Stimulated activated CD4-positive, alpha-beta T cell treated with anti-CD3 and anti-CD28 coated beads, Interleukin-4, amount 100 ng/mL, for 24 hours (primary cell): ENCODE measurements around the gene IL27RA.
A peak's percentile ranks its signal among the peaks of the same experiment; 100 is the strongest.
"Not testable (repeated sequence)": the region's sequence is repeated elsewhere in the genome, so short reads cannot be mapped to it uniquely, and the experiment has no call there.

ENCODE experiments used
- DNase-seq: peaks from one replicate; pipeline ENCODE4 v3.0.0-alpha.2; 2020

IL27RA gene

DNA sequence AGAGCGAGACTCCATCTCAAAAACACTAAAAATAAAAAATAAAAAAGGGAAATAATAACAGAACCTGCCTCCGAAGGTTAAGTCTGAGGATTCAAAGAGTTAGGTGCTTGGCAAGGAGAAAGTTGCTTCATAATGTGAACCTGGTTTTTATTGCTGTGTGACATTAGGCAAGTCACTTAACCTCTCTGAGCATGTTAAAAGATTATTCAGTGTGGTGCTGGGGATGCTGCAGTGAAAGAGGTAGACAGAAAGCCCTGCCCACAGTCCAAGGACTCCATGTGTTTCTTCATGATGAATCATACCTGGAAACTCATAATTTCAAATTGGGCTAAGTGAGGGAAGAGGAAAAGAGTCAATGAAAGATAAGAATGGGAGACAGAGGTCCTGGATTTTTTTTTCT lies 2.4 kb downstream of the IL27RA start:
- DNase-seq, result no peak

DNA sequence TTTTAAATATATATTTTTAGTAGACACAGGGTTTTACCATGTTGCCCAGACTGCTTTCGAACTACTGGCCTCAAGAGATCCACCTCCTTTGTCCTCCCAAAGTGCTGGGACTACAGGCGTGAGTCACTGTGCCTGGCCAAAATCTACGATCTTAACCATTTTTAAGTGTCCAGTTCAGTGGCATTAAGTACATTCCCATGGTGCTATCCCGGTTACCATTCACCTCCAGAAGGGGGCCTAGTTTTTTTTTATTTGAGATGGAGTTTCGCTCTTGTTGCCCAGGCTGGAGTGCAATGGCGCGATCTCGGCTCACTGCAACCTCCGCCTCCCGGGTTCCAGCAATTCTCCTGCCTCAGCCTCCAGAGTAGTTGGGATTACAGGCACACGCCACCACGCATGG lies 3.6 kb downstream of the IL27RA start:
- not testable (repeated sequence) for DNase-seq

DNA sequence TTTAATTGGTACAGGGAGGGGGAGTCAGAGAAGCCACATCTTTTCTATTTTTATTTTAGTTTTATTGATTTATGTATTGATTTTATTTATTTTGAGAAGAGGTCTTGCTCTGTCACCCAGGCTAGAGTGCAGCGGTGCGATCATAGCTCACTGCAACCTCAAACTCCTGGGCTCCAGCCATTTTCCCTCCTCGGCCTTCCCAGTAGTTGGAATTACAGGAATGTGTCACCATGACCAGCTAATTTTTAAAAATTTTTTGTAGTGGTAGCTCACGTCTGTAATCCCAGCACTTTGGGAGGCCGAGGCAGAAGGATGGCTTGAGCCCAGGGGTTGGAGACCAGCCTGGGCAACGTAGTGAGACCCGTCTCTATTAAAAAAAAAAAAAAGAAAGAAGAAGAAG lies 4.1 kb downstream of the IL27RA start:
- no peak for DNase-seq

DNA sequence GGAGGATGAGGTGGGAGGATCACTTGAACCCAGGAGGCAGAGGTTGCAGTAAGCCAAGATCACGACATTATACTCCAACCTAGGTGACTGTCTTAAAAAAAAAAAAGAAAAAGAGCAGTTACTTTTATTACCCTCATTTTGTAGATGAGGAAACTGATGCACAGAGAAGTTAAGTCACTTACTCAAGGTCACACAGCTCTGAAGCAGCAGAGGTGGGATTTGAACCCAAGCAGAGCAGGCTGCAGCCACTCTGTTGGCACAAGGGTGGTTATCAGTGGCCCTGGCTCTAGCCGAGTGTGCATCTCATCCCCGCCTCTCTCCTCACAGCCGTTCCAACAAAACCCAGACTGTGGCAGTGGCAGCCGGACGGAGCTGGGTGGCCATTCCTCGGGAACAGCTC lies 7.6 kb downstream of the IL27RA start:
- no peak for DNase-seq

DNA sequence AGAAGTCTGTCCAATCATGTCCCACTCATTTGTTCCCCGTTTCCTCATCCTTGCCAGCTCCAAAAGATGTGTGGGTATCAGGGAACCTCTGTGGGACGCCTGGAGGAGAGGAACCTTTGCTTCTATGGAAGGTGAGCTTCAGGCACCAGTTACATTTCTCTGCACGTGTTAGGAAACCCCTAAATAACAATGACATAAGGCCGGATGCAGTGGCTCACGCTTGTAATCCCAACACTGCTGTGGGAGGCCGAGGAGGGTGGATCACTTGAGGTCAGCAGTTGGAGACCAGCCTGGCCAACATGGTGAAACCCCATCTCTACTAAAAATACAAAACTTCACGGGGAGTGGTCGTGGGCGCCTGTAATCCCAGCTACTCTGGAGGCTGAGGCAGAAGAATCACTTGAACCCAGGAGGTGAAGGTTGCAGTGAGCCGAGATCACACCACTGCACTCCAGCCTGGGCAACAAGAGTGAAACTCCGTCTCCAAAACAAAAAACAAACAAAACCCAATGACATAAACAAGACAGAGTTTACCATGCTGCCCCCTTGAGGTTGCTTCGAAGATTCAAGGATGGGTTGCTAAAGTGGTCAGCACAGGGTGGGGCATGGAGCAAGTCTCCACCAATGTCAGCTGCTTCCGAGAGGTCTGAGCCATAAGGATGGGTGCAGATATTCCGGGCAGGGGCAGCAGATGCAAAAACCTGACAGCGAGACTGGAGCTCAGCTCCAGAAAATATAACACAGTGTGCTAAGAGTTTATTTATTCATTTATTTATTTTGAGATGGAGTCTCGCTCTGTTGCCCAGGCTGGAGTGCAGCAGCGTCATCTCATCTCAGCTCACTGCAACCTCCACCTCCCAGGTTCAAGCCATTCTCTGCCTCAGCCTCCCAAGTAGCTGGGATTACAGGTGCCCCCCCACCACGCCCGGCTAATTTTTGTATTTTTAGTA lies 11.4 kb downstream of the IL27RA start:
- DNase-seq, result peak; percentile 30

DNA sequence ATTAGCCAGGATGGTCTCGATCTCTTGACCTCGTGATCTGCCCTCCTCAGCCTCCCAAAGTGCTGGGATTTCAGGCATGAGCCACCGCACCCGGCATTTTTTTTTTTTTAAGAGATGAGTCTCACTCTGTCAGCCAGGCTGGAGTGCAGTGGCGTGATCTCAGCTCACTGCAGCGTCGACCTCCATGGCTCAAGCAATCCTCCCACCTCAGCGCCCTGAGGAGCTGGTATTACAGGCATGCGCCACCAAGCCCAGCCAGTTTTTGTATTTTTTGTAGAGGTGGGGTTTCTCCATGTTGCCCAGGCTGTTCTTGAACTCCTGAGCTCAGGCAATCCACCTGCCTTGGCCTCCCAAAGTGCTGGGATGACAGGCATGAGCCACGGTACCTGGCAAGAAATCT lies 16.3 kb downstream of the IL27RA start:
- not testable (repeated sequence) for DNase-seq

DNA sequence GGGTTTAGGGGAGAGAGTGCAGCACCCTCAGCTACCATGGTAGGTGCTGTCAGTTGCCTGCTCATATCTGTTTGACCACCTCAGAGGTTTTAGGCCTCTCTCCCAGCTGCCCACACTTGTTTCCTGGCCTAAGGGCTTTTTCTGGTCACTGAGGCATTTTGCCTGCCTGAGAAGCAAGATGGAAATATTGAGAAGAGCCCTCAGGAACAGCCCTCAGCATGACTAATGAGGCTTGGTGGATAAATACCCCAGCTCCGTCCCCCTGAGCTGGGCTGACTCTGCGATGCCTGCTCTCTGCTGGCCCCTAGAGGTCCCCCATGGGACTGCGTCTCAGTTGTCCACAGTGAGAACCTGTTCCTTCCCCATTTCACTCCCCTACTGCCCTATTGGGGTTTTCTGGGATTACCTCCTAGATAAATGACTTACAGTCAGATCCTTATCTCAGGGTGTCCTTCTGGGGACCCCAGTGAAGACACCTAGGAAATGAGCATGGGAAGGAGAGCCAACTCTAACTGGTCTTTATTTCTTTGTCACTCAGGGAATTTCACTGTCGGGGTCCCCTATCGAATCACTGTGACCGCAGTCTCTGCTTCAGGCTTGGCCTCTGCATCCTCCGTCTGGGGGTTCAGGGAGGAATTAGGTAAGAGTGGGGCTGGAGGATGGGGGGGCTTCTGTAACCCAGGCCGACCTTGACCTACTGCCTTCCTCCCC lies 17.0 kb downstream of the IL27RA start:
- peak; percentile 81 for DNase-seq

DNA sequence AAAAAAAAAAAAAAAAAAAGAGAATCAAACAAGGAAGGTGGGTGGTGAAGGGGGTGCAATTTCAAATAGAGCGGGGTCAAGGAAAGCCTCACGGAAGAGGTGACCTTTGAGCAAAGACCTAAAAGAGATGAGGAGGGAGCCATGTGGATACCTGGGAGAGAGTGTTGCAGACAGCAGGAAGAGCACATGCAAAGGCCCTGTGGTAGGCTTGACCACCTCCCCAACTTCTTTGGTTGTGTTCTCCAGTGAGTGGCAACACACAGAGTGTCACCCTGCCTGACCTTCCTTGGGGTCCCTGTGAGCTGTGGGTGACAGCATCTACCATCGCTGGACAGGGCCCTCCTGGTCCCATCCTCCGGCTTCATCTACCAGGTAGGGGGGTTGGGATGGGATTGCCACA lies 18.9 kb downstream of the IL27RA start:
- DNase-seq, result no peak

DNA sequence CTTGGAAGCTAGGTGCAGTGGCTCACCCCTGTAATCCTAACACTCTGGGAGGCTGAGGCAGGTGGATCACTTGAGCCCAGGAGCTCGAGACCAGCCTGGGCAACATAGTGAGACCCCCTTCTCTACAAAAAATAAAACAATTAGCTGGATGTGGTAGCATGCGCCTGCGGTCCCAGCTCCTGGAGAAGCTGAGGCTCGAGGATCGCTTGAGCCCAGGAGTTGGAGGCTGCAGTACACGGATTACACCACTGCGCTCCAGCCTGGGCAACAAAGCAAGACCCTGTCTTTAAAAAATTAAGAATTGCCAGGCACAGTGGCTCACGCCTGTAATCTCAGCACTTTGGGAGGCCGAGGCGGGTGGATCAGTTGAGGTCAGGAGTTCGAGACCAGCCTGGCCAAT lies 19.4 kb downstream of the IL27RA start:
- not testable (repeated sequence) for DNase-seq

DNA sequence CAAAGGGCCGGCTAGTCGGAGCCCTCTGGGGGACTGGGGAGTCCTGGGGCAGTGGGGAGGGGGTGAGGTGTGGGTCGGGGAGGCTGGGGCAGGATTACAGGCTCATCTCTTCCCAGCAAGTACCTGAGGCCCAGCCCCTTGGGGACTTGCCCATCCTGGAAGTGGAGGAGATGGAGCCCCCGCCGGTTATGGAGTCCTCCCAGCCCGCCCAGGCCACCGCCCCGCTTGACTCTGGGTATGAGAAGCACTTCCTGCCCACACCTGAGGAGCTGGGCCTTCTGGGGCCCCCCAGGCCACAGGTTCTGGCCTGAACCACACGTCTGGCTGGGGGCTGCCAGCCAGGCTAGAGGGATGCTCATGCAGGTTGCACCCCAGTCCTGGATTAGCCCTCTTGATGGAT lies 20.4 kb downstream of the IL27RA start:
- DNase-seq, result no peak

DNA sequence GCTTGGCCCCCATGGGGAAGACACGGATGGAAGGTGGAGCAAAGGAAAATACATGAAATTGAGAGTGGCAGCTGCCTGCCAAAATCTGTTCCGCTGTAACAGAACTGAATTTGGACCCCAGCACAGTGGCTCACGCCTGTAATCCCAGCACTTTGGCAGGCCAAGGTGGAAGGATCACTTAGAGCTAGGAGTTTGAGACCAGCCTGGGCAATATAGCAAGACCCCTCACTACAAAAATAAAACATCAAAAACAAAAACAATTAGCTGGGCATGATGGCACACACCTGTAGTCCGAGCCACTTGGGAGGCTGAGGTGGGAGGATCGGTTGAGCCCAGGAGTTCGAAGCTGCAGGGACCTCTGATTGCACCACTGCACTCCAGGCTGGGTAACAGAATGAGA lies 20.9 kb downstream of the IL27RA start:
- DNase-seq, result no peak

DNA sequence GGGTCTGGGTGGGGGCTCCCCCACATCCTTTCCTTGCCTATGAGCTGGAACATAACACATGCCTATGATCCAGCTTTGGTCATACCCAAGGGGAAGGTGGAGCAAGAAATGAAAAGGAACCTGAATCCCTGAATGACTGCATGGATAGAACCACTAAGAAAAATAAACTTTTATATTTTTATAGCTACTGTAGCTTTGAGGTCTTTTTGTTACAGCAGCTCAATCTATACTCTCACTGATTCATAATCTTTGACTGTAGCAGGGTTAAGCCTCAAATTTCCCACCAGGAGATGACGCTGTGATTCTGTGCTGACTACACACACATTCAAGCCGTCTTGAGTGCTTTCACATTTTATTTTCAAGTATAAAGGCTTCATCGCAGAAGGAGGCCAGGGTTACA lies 21.5 kb downstream of the IL27RA start:
- DNase-seq, result no peak

DNA sequence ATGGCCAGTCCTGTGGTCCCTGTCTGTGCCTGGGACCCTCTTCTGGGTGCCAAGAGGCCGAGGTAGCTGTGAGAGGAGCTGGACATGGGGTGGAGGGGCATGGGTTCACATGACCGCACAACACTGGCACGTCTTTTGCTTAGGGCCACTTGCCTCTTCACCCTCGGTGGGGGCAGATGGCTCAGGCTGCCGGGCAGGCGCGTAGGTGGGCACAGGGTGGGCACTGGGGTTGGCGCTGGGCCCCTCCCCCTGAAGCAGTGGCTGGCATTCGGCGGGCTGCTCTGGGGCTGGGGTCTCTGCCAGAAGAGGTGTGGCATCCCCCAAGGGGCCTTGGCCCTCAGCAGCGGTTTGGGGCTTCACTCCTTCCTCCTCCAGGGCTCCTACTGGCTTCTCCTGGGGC lies 21.9 kb downstream of the IL27RA start:
- no peak for DNase-seq

DNA sequence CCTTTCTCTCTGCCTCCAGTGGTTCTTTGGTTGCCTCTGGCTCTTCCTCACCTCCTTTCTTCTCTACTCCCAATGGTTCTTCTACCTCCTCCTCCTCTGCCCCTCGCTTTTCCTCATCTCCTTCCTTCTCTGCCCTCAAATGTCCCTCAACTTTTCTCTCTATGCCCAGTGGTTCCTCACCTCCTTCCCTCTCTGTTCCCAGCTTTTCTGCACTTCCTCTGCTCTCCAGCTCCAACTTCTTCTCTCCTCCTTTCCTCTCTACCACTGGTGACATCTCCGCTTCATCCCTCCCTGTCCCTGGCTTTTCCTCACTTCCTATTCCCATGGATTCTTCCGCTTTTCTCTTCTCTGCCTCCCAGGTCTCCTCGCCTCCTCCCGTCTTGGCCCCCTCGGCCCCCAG lies 22.5 kb downstream of the IL27RA start:
- DNase-seq, result no peak

DNA sequence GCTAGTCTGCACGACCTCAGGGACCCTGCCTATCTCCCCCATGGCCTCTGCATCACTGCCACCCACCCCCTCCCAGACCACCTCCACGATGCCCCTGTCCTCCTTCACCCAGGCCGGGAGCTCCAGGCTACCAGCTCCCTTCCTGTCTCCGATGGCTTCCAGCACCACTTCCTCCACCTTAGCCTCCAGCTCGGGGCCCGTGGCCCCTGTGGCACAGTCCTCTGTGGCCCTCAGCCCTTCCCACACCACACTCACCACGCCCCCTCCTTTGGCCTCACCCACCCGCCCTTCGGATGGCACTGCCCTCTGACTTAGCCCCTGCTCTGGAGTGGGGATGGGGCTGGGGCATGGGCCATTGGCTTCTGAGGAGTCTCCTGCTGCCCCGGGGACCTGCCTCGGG lies 23.2 kb downstream of the IL27RA start:
- no peak for DNase-seq

DNA sequence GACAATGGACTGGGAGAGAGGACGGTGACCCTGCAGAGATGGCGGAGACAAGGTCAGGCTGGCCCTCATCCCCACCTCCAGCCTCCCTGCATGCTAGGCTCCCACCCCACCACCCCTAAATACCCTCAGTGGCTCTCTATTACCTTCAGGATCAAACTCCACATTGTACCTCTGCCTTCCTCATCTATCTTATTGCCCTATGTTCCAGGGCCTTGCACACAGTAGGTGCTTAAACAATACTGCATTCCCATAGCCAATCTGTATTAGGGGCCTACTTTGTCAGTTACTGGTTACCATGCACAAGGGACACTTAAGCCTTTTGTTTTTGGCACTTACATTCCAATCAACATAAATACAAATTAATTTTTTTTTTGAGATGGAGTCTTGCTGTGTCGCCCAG lies 23.8 kb downstream of the IL27RA start:
- DNase-seq, result no peak

DNA sequence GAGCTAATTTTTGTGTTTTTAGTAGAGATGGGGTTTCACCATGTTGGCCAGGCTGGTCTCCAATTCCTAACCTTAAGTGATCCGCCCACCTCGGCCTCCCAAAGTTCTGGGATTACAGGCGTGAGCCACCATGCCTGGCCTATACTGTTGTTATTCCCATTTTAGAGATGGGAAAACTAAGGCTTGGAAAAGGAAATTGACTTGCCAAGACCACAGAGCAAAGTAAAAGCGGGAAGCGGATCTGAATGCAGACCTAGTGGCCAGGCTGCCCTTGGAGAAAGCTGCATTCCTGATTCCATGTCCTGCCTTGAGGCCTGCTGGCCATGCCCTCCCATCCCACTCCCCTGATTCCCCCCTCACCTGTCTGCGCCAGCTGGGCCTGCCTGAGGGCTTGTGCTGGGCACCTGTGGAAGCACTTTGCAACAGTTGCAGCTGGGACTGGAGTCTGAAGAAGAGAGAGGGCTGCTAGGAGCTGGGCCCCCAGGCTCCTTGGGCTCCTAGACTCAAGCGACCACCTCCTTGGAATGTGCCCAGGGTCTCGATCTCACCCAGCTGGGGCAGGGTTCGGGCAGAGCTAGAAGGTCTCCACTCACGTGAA lies 24.6 kb downstream of the IL27RA start:
- no peak for DNase-seq

DNA sequence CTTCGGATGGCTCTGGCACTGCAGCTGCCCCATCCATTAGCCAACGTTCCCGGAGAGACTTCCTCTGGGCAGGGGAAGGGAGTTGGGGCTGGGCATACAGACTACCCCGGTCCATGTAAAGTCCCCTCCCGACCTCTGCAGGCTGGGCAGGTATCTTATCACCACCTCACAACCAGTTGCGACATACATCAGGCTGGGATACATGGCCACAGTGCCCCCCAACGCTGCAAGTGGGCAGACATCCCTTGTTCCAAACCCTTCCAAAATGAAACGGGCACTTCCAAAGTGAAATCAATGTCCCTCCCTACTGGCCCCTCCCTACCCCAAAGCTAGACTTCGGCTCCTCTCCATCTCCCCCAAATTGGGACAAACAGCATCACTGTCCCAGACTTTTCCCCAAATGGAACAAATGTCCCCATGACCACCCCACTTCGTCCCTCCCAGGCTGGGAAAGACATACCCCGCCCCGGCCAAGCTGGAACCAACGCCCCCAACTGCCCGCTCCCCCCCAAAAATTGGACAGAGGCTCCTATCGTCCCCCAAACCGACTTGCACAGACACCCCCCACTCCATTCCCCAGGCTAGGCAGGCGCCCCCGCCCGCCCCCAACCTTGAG lies 25.3 kb downstream of the IL27RA start:
- DNase-seq, result no peak

DNA sequence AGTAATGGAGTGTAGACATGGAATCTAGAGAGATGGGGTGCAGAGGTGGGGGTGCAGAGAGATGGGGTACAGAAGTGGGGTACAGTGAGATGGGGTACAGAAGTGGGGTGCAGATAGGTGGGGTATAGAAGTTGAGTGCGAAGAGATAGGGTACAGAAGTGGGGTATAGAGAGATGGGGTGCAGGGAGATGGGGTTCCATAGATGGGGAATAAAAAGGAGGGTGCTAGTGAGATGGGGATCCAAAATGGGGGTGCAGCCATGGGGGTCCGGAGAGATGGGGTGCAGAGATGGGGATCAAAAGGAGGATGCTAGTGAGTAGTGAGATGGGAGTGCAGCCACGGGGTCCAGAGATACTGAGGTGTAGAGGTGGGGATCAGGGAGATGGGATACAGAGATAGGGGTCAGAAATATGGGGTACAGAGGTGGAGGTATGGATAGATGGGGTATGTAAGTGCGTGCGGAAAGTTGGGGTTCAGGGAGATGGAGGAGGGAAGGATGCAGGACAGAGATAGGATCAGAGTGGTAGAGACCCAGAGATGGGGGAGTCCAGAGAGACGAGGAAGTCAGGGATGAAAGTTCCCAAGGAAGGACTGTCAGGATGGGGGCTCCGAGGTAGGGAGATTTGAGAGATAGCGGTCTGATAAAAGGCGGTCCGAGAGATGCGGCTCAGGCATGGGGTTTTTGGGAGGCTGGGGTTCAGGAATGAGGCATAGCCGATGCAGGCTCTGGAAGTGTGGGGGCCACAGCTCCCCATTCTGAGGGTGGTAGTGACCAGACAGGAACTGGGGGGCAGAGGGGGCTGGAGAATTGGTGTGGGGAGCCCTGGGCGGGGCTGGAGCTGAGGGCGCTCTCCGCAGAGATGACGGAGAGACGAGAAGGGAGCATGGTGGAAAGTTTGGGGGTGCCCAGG lies 26.9 kb downstream of the IL27RA start:
- DNase-seq, result no peak

DNA sequence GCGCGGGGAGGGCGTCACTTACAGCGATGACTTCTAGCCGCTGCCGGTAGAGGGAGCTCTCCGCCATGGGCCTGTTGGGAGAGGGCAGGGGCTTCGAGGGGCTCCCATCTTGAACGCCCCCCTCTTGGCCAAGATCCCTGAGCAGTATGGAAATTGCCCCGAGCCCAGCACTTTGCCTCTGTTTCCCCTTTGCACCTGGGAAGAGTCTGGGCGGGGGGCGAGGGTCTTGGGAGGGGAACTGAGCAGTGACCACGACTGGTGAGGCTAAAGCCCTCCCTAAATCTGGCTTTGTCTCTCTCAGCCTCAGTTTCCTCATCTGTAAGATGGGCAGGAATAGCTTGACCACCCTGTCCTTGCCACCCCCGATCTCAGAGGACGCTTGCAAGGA lies 27.5 kb downstream of the IL27RA start:
- peak; percentile 52 for DNase-seq

DNA sequence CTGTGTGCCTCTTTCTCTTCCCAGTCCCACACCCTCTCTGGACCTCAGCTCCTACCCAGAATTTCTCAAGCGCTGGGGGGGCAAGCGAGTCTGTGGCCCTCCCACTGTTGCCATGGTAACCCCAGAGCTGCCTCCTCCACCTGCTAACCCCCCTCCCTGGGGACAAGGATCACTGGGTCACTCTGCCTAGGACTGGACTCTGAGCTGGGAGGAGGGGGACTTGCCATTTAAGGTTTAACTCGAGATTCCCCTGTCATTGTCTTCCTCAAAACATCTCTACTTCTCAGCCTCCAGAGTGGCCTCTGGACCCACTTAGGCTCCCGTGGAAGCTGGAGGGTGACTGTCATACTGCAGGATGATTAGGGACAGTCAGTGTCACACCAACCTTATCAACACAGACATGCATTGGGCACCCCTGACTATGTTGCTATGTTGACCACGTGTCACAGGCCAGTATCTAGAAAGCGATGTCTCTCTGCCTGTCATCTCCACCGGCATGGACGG lies 28.1 kb downstream of the IL27RA start:
- no peak for DNase-seq

DNA sequence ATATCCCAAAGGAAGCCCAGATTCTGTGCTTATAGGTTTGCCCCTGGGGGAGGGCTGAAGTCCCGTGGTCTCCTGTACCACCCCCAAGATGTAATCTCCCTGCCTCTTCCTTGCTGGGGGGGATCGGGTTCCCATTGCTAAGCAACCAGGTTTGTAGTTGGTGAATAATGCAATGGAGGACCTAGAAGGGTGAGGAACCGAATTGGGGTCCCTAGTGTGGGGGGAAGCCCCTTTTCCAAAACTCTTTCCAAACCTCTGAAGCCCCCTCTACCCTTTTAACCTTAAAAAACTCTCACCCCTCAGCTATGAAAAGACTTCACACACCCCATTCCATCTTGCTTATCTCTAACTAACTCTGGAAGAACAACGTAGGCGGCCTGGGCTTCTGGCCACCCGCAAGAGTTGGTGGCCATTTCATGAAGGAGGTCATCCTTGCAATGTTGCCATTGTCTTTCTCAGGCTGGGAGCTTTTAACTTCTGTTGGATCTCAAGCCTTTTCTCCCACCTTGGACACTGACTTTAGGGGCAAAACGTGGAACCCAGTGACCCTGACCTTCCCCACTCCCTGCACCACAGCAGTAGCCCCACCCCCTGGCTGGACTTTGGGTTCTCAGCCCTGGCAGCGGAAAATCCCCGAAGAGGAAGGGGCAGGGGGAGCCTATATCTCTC lies 29.7 kb downstream of the IL27RA start:
- DNase-seq, result no peak
